ENCODE data around the gene SDC1.

DNA sequence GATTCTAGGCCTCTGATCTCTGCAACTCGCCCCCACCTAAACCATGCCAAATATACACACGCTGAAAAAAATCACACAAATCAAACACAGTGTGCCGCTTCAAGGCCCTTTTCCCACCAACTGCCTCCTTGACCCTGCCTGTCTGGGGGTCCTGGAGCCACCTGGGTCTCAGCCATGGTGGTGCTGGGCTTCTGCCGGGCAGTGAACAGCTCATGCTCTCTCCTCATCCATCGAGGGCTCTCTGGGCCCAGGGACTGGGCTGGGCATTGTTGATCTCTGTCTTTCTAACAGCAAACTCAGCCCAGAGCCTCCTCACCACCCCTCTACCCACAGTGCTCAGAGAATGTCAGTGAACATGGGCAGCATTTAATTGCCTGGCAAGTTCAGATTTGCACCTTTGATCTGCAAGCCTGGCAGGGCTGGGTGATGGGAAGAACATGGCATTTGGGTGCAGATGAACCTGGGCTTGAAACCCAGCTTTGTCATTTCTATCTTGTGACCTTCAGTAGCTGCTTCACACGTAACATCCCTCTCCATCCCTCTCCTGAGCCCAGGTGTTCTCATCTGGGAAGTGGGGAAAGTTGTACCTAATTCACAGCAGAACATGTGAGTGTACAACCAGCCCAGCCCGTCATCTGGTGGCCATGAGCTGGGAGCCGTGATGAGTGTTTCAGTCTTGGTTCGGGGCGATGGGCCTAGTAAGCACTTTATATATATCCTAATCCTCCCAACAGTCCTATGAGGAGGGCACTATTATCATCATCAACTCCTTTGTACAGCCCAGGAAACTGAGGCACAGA is 46.1 kb downstream of the SDC1 start:
- TF ChIP-seq, protein P1, sequence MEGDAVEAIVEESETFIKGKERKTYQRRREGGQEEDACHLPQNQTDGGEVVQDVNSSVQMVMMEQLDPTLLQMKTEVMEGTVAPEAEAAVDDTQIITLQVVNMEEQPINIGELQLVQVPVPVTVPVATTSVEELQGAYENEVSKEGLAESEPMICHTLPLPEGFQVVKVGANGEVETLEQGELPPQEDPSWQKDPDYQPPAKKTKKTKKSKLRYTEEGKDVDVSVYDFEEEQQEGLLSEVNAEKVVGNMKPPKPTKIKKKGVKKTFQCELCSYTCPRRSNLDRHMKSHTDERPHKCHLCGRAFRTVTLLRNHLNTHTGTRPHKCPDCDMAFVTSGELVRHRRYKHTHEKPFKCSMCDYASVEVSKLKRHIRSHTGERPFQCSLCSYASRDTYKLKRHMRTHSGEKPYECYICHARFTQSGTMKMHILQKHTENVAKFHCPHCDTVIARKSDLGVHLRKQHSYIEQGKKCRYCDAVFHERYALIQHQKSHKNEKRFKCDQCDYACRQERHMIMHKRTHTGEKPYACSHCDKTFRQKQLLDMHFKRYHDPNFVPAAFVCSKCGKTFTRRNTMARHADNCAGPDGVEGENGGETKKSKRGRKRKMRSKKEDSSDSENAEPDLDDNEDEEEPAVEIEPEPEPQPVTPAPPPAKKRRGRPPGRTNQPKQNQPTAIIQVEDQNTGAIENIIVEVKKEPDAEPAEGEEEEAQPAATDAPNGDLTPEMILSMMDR (IDR thresholded peaks at IDR 0.05): no peak
- TF ChIP-seq POLR2A (IDR thresholded peaks at IDR 0.05): no peak
